Glutamatergic neuron (in vitro differentiated cells): ENCODE results near the gene CIITA. TPM values are rescaled to one million over a fixed set of nuclear protein-coding genes. Genes with fewer than 3 reads are reported as not detected.
A peak's percentile ranks its signal among the peaks of the same experiment; 100 is the strongest.

Source experiments
- DNase-seq: peaks from one replicate; pipeline ENCODE4 v3.0.0; 2022
- H3K27ac Mint-ChIP-seq: one replicate; pipeline ENCODE4 v1.8.0; 2020; ENCODE audit warnings: mild to moderate bottlenecking, mixed read lengths, inconsistent platforms; ENCODE audit not compliant: unreplicated experiment
- H3K27me3 Mint-ChIP-seq: one replicate; pipeline ENCODE4 v1.8.0; 2020; ENCODE audit warnings: mild to moderate bottlenecking, moderate library complexity, mixed read lengths, inconsistent platforms; ENCODE audit not compliant: unreplicated experiment
- H3K36me3 Mint-ChIP-seq: one replicate; pipeline ENCODE4 v1.8.0; 2020; ENCODE audit warnings: mild to moderate bottlenecking, mixed read lengths, inconsistent platforms; ENCODE audit not compliant: unreplicated experiment
- H3K4me1 Mint-ChIP-seq: one replicate; pipeline ENCODE4 v1.8.0; 2020; ENCODE audit warnings: mild to moderate bottlenecking, low read depth, mixed read lengths, inconsistent platforms; ENCODE audit not compliant: unreplicated experiment
- H3K4me3 Mint-ChIP-seq: one replicate; pipeline ENCODE4 v1.8.0; 2020; ENCODE audit warnings: mild to moderate bottlenecking, mixed read lengths, inconsistent platforms; ENCODE audit not compliant: unreplicated experiment
- H3K9me3 Mint-ChIP-seq: one replicate; pipeline ENCODE4 v1.8.0; 2020; ENCODE audit warnings: mild to moderate bottlenecking, moderate library complexity, mixed read lengths, inconsistent platforms; ENCODE audit not compliant: unreplicated experiment
- total RNA-seq: library from RNA; stranded (reverse); fragmentation: NEBNext Ultra II Directional; extraction: Animal tissue kit (Norgen Biotek cat#: 25700); gene quantifications from one replicate; pipeline ENCODE4 v1.2.1, GENCODE V29; 2021; ENCODE audit not compliant: unreplicated experiment
- TF ChIP-seq, protein P1 (sequence below): fragments of 200-600 bp; sonication (generic); IDR thresholded peaks from one replicate; pipeline ENCODE4 v1.5.0; 2021; ENCODE audit not compliant: partially characterized antibody, unreplicated experiment

CIITA gene
- total RNA-seq, 1 donor from 2014 or later, result 0.69 TPM

DNA sequence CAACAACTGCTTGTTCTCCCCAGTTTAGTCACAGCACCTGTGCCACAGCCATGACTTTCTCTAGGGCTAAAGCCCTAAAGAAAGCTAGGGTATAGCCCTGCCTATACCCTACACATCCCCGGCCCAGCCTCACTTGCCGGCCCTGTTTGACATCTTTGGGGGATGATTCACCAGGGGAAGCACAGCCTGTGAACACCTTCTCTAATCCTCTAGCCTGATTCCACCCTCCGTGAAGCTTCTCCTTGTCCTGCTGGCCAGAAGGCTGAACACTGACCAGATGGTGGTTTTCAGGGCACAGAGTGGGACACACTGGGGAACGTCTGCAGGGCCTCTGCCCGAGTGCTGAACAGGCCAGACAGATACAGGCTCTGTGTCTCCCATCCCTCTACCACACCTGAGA, 73.4 kb downstream of the CIITA start:
- peak overlapping the region; percentile 36 for H3K4me3 Mint-ChIP-seq
- no peaks in the 10 kb centered on the region for H3K9me3 Mint-ChIP-seq
- peaks cover 2% of the 10 kb centered on the region for H3K27me3 Mint-ChIP-seq
- TF ChIP-seq, protein P1, sequence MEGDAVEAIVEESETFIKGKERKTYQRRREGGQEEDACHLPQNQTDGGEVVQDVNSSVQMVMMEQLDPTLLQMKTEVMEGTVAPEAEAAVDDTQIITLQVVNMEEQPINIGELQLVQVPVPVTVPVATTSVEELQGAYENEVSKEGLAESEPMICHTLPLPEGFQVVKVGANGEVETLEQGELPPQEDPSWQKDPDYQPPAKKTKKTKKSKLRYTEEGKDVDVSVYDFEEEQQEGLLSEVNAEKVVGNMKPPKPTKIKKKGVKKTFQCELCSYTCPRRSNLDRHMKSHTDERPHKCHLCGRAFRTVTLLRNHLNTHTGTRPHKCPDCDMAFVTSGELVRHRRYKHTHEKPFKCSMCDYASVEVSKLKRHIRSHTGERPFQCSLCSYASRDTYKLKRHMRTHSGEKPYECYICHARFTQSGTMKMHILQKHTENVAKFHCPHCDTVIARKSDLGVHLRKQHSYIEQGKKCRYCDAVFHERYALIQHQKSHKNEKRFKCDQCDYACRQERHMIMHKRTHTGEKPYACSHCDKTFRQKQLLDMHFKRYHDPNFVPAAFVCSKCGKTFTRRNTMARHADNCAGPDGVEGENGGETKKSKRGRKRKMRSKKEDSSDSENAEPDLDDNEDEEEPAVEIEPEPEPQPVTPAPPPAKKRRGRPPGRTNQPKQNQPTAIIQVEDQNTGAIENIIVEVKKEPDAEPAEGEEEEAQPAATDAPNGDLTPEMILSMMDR, result no peak
- H3K36me3 Mint-ChIP-seq, result no peaks in the 10 kb centered on the region
- DNase-seq, result peak; percentile 38
- H3K27ac Mint-ChIP-seq, result peak overlapping the region; percentile 78
- H3K4me1 Mint-ChIP-seq, result peaks cover 38% of the 10 kb centered on the region

DNA sequence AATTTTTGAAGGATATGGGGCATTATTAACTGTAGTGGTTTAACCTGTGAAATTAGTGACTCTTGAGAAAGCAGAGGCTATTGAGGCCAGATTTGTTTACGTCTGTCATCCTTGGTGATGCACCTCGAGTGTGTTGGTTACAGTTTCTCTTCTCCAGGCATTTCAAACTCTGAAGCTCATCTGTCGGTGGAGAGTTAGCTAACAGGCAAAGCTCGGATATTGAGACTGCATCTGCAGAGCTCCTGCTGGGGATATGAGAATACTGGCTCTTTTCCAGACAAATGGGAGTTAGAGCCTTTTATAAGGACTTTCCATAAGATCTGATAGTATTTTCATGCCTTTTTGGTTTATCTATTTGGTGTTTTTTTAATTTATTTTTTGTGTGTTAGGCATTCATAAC, 74.0 kb downstream of the CIITA start:
- H3K36me3 Mint-ChIP-seq, result no peaks in the 10 kb centered on the region
- no peaks in the 10 kb centered on the region for H3K9me3 Mint-ChIP-seq
- peak overlapping the region; percentile 18 for H3K4me3 Mint-ChIP-seq
- H3K4me1 Mint-ChIP-seq, result peaks cover 36% of the 10 kb centered on the region
- H3K27me3 Mint-ChIP-seq, result peaks cover 2% of the 10 kb centered on the region
- H3K27ac Mint-ChIP-seq, result peak overlapping the region; percentile 78
- TF ChIP-seq, protein P1, result no peak
- DNase-seq, result no peak

DNA sequence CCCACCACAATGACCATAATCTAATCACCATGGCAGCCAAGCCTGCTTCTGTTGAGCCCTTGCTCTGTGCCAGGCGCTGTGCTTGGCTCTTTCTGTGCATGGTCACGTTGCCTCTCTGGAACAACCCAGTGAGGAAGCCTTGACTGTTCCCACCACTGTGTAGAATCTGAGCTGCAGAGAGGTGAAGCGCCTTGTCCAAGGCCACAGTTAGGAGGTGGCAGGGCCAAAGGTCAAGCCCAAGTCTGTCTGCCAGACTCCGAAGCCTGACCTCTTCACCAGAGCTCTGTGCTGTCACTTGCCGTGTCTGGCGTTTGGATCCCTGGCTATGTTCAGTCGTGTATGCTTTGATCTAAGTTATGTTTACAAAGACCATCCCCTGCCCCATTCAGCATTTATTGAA, 77.9 kb downstream of the CIITA start:
- Mint-ChIP-seq H3K36me3 (no peaks in the 10 kb centered on the region), H3K9me3 (no peaks in the 10 kb centered on the region), H3K27me3 (peaks cover 2% of the 10 kb centered on the region), H3K4me1 (peaks cover 31% of the 10 kb centered on the region), H3K27ac (no peak overlapping the region), H3K4me3 (no peak overlapping the region)
- no peak for DNase-seq
- TF ChIP-seq, protein P1, result no peak

DNA sequence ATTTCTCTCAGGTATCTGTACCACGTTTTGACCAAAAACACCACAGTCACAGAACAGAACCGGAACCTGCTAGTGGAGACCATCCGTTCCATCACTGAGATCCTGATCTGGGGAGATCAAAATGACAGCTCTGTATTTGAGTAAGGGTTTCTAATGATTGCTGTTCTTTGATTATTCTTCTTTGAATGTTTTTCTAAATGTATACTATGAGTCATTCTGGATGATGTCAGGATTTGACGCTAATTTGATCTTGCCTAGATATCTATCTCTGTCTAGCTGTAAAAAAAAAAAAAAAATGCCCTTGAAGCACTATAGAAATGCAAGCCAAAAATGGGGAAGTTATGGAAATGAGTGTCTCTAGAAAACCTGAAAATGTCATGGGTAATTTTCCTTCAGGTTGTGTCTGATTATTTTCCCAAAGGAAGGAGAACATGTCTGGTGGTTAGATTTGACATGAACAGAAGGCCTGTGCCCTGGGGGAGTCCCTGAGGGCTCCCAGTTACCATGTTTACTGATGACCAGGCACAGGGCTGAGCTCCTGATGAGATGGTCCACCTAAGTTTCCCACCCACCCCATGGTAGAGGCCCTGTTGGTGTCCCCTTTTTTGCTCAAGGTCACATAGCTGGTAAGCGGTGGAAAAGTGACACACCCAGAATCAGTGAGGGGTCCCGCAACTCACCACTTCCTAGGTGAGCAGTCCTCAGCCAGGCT, 80.9 kb downstream of the CIITA start:
- H3K36me3 Mint-ChIP-seq, result no peaks in the 10 kb centered on the region
- DNase-seq, result no peak
- H3K4me3 Mint-ChIP-seq, result peak overlapping the region; percentile 72
- peaks cover 19% of the 10 kb centered on the region for H3K4me1 Mint-ChIP-seq
- H3K27ac Mint-ChIP-seq, result peak overlapping the region; percentile 36
- TF ChIP-seq, protein P1, result no peak
- peaks cover 2% of the 10 kb centered on the region for H3K27me3 Mint-ChIP-seq
- peaks cover 2% of the 10 kb centered on the region for H3K9me3 Mint-ChIP-seq

DNA sequence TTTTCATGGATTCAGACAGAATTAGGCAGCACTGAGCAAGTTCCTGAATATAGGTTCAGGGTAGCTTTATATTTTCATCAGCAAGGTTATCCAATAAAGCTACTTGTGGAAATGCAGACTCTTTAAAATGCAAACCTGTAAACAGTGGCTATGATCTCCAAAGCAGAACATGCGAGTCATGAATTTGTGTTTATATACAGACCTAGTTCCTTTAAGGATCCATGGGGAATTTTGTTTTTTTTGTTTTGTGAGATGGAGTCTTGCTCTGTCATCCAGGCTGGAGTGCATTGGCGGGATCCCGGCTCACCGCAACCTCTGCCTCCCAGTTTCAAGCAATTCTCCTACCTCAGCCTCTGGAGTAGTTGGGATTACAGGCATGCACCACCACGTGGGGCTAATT, 82.2 kb downstream of the CIITA start:
- H3K27me3 Mint-ChIP-seq, result peaks cover 2% of the 10 kb centered on the region
- no peak for DNase-seq

More for the DNA sequence above, 82.2 kb downstream of the CIITA start:
- H3K4me3 Mint-ChIP-seq, result no peak overlapping the region
- H3K4me1 Mint-ChIP-seq, result peaks cover 20% of the 10 kb centered on the region
- TF ChIP-seq, protein P1, result no peak
- peaks cover 2% of the 10 kb centered on the region for H3K9me3 Mint-ChIP-seq
- no peak overlapping the region for H3K27ac Mint-ChIP-seq
- H3K36me3 Mint-ChIP-seq, result no peaks in the 10 kb centered on the region
